ENCODE results near the gene SLC41A3.

SLC41A3 gene

GRCh38 chr3:126083913-126084767 is at the start of gene SLC41A3:
SLC41A3 (minus strand) TSS chr3:126084124; CDS start chr3:126068219, 15,905 bp downstream.
- peak; percentile 88 for DNase-seq

- no peak for DNase-seq
Observed at GRCh38 chr3:126133606-126134005, 49.7 kb upstream of the SLC41A3 start.

- DNase-seq, result no peak
Observed at GRCh38 chr3:126132751-126133511, 49.0 kb upstream of the SLC41A3 start.

- DNase-seq, result no peak
Observed at GRCh38 chr3:126131881-126132750, 48.2 kb upstream of the SLC41A3 start.

GRCh38 chr3:126130981-126131745 is 47.2 kb upstream of the SLC41A3 start:
- DNase-seq, result no peak

- no peak for DNase-seq
Observed at GRCh38 chr3:126130081-126130855, 46.3 kb upstream of the SLC41A3 start.

GRCh38 chr3:126129398-126129891 is 45.5 kb upstream of the SLC41A3 start:
- no peak for DNase-seq

GRCh38 chr3:126128504-126129397 is 44.8 kb upstream of the SLC41A3 start:
- DNase-seq, result no peak

GRCh38 chr3:126127904-126128303 is 44.0 kb upstream of the SLC41A3 start:
- DNase-seq, result no peak

- DNase-seq, result no peak
Observed at GRCh38 chr3:126127452-126127851, 43.5 kb upstream of the SLC41A3 start.

- no peak for DNase-seq
Observed at GRCh38 chr3:126126811-126127431, 43.0 kb upstream of the SLC41A3 start.

GRCh38 chr3:126126286-126126685 is 42.4 kb upstream of the SLC41A3 start:
- no peak for DNase-seq

GRCh38 chr3:126125781-126126251 is 41.9 kb upstream of the SLC41A3 start:
- DNase-seq, result no peak

GRCh38 chr3:126125341-126125740 is 41.4 kb upstream of the SLC41A3 start:
- DNase-seq, result no peak

GRCh38 chr3:126124896-126125295 is 41.0 kb upstream of the SLC41A3 start:
- no peak for DNase-seq

GRCh38 chr3:126124148-126124868 is 40.4 kb upstream of the SLC41A3 start:
- DNase-seq, result no peak

- DNase-seq, result no peak
Observed at GRCh38 chr3:126121632-126122031, 37.7 kb upstream of the SLC41A3 start.

GRCh38 chr3:126121074-126121473 is 37.1 kb upstream of the SLC41A3 start:
- DNase-seq, result no peak

GRCh38 chr3:126119976-126120375 is 36.1 kb upstream of the SLC41A3 start:
- DNase-seq, result no peak
